Measurements from ENCODE around the gene ABLIM3.

ABLIM3 gene

GRCh38 chr5:149127394-149127955, 13.8 kb upstream of the ABLIM3 start:
- Histone ChIP-seq H3K4me2 (ENCODE audit: low read depth, low read length, poor library complexity, severe bottlenecking) (no peak overlapping the region), H3K4me1 (ENCODE audit: insufficient read depth, low read length, poor library complexity, severe bottlenecking) (no peaks in the 10 kb centered on the region)
- no peak for TF ChIP-seq EZH2phosphoT487 (IDR thresholded peaks at IDR 0.05; ENCODE audit: borderline replicate concordance)
- TF ChIP-seq, protein P1, sequence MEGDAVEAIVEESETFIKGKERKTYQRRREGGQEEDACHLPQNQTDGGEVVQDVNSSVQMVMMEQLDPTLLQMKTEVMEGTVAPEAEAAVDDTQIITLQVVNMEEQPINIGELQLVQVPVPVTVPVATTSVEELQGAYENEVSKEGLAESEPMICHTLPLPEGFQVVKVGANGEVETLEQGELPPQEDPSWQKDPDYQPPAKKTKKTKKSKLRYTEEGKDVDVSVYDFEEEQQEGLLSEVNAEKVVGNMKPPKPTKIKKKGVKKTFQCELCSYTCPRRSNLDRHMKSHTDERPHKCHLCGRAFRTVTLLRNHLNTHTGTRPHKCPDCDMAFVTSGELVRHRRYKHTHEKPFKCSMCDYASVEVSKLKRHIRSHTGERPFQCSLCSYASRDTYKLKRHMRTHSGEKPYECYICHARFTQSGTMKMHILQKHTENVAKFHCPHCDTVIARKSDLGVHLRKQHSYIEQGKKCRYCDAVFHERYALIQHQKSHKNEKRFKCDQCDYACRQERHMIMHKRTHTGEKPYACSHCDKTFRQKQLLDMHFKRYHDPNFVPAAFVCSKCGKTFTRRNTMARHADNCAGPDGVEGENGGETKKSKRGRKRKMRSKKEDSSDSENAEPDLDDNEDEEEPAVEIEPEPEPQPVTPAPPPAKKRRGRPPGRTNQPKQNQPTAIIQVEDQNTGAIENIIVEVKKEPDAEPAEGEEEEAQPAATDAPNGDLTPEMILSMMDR (conservative IDR thresholded peaks at IDR 0.05; ENCODE audit: low read length), result no peak

DNA sequence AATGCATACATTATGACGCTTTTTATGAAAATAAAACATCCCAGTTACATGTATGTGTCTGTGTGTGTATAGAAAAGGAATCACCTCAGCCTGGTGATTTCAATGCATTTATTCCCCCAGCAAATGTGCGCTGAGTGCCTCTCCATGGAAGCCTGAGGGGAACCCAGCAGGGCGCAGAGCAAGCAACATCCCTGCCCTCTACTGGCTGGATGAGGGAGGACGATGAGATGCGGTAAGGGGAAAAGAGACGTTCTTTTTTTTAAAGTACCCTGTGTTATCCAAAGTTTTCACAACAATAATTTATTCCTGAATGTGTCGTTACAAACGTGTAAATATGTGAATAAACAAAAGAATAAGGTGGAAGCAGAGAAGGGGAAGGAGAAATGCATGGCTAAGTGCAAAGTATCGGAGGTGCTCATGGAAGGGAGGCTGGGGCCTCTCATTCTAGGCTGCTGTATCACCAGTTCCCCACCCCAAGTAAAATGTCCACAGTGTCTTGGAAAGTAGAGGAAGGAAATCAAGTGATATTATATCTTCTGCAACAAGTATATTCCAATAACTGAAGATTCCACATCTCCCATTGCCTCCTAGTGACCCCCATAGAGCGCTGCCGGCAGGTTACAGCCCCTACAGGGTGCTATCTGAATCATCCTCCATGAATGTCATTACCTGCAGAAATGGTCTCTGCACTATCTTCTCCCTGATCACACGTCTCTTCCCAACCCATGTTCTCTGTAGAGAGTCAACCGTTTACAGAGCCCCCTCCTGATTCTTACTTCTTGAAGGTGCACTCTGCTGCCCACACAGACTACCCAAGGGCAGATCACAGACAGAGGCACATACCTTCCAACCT, 13.0 kb upstream of the ABLIM3 start:
- H3K4me1 ChIP-seq (ENCODE audit: insufficient read depth, low read length, poor library complexity, severe bottlenecking), result no peaks in the 10 kb centered on the region
- H2AFZ ChIP-seq (ENCODE audit: low read length), result no peak overlapping the region
- TF ChIP-seq, protein P1 (conservative IDR thresholded peaks at IDR 0.05; ENCODE audit: low read length), result peak; percentile 88
- TF ChIP-seq EZH2phosphoT487 (IDR thresholded peaks at IDR 0.05; ENCODE audit: borderline replicate concordance), result no peak
- no peak overlapping the region for H3K4me2 ChIP-seq (ENCODE audit: low read depth, low read length, poor library complexity, severe bottlenecking)
- H3K4me3 ChIP-seq (ENCODE audit: low read length, poor library complexity, severe bottlenecking), result no peak overlapping the region
- H3K9ac ChIP-seq (ENCODE audit: low read depth, low read length, poor library complexity, severe bottlenecking), result no peak overlapping the region
- no peaks in the 10 kb centered on the region for H3K9me3 ChIP-seq (ENCODE audit: insufficient read depth, low read depth, low read length)
- no peaks in the 10 kb centered on the region for H3K27me3 ChIP-seq (ENCODE audit: insufficient read depth, low read length, poor library complexity, severe bottlenecking)
- H3K79me2 ChIP-seq (ENCODE audit: insufficient read depth, low read length), result no peaks in the 10 kb centered on the region
- no peaks in the 10 kb centered on the region for H3F3A ChIP-seq (ENCODE audit: low read depth)
- H3K9me2 ChIP-seq (replicated peaks; ENCODE audit: low read depth, low read length), result no peaks in the 10 kb centered on the region
- no peaks in the 10 kb centered on the region for H4K20me1 ChIP-seq (ENCODE audit: insufficient read depth, low read length, poor library complexity, severe bottlenecking)
- H3K36me3 ChIP-seq (ENCODE audit: insufficient read depth, low read length), result no peaks in the 10 kb centered on the region

More at GRCh38 chr5:149127394-149127955, 13.8 kb upstream of the ABLIM3 start:
- H3K27me3 ChIP-seq (ENCODE audit: insufficient read depth, low read length, poor library complexity, severe bottlenecking), result no peaks in the 10 kb centered on the region
- no peak overlapping the region for H2AFZ ChIP-seq (ENCODE audit: low read length)
- no peaks in the 10 kb centered on the region for H3K9me2 ChIP-seq (replicated peaks; ENCODE audit: low read depth, low read length)
- no peaks in the 10 kb centered on the region for H3F3A ChIP-seq (ENCODE audit: low read depth)
- no peak overlapping the region for H3K9ac ChIP-seq (ENCODE audit: low read depth, low read length, poor library complexity, severe bottlenecking)
- no peaks in the 10 kb centered on the region for H4K20me1 ChIP-seq (ENCODE audit: insufficient read depth, low read length, poor library complexity, severe bottlenecking)
- H3K9me3 ChIP-seq (ENCODE audit: insufficient read depth, low read depth, low read length), result no peaks in the 10 kb centered on the region
- H3K36me3 ChIP-seq (ENCODE audit: insufficient read depth, low read length), result no peaks in the 10 kb centered on the region
- no peaks in the 10 kb centered on the region for H3K79me2 ChIP-seq (ENCODE audit: insufficient read depth, low read length)
- no peak overlapping the region for H3K4me3 ChIP-seq (ENCODE audit: low read length, poor library complexity, severe bottlenecking)

GRCh38 chr5:149129181-149129580, 12.1 kb upstream of the ABLIM3 start:
- Histone ChIP-seq H3K79me2 (ENCODE audit: insufficient read depth, low read length) (no peaks in the 10 kb centered on the region), H4K20me1 (ENCODE audit: insufficient read depth, low read length, poor library complexity, severe bottlenecking) (no peaks in the 10 kb centered on the region), H3K9me3 (ENCODE audit: insufficient read depth, low read depth, low read length) (no peaks in the 10 kb centered on the region), H3K27me3 (ENCODE audit: insufficient read depth, low read length, poor library complexity, severe bottlenecking) (no peaks in the 10 kb centered on the region), H3F3A (ENCODE audit: low read depth) (no peaks in the 10 kb centered on the region), H3K9ac (ENCODE audit: low read depth, low read length, poor library complexity, severe bottlenecking) (no peak overlapping the region), H3K36me3 (ENCODE audit: insufficient read depth, low read length) (no peaks in the 10 kb centered on the region), H3K4me1 (ENCODE audit: insufficient read depth, low read length, poor library complexity, severe bottlenecking) (no peaks in the 10 kb centered on the region), H2AFZ (ENCODE audit: low read length) (no peak overlapping the region), H3K4me2 (ENCODE audit: low read depth, low read length, poor library complexity, severe bottlenecking) (no peak overlapping the region), H3K4me3 (ENCODE audit: low read length, poor library complexity, severe bottlenecking) (no peak overlapping the region), H3K9me2 (replicated peaks; ENCODE audit: low read depth, low read length) (no peaks in the 10 kb centered on the region)
- TF ChIP-seq EZH2phosphoT487 (IDR thresholded peaks at IDR 0.05; ENCODE audit: borderline replicate concordance), result no peak
- TF ChIP-seq, protein P1 (conservative IDR thresholded peaks at IDR 0.05; ENCODE audit: low read length), result no peak
